Measurements from ENCODE around the gene SLC12A4. TPM values are rescaled to one million over a fixed set of nuclear protein-coding genes. Genes with fewer than 3 reads are reported as not detected.

SLC12A4 gene
- total RNA-seq, 2 experiments from 2014 or later = 15.1 to 17.7 TPM

GRCh38 chr16:67934306-67935100 is 33.9 kb downstream of the SLC12A4 start:
- Mint-ChIP-seq H3K36me3 (ENCODE audit: low read depth) (peaks cover 58% of the 10 kb centered on the region), H3K27me3 (no peaks in the 10 kb centered on the region), H3K4me1 (ENCODE audit: low read depth) (peaks cover 28% of the 10 kb centered on the region), H3K9me3 (no peaks in the 10 kb centered on the region), H3K4me3 (peak overlapping the region; percentile 98), H3K27ac (peak overlapping the region; percentile 95)
- intact Hi-C loops (cut with DNase I, micrococcal nuclease) = loop anchor here (2.0 to 5.0 kb wide), 4 partner anchors 42 to 150 kb away; partner anchors contain the start of genes PSKH1 (in 2 of the 2) and NFATC3 (in 1 of the 2)
- CTCF ChIA-PET = interaction anchor here (2.7 kb wide), 1 partner anchor 51 kb away, joined by 10 read pairs; no protein-coding TSS in a partner anchor
- Histone ChIP-seq H3K4me1 (ENCODE audit: insufficient read depth, low read length) (peaks cover 37% of the 10 kb centered on the region), H3K27me3 (ENCODE audit: control insufficient read depth in 1 of 2, insufficient read depth in 2 of 2, low read length in 2 of 2) (no peaks in the 10 kb centered on the region), H3K27ac (ENCODE audit: low read depth in 1 of 2, low read length in 2 of 2) (peak overlapping the region; percentile 74 to 84), H3K4me3 (ENCODE audit: low read length) (no peak overlapping the region), H3K9me3 (ENCODE audit: control insufficient read depth in 1 of 2, insufficient read depth in 1 of 2, low read length in 2 of 2) (no peaks in the 10 kb centered on the region), H3K36me3 (ENCODE audit: insufficient read depth, low read length) (peaks cover 43% of the 10 kb centered on the region)
- DNase-seq = peak in 1 of 14 experiments; percentile 43
- POLR2A ChIA-PET = interaction anchor here (1.0 to 3.8 kb wide), 15 partner anchors 15 to 453 kb away, joined by 3 to 44 read pairs (median 10); partner anchors contain the start of genes ACD, ATP6V0D1, CENPT and DDX28
- TF ChIP-seq CTCF (IDR thresholded peaks at IDR 0.05) = no peak
- no peak for ATAC-seq (ENCODE audit: poor library complexity)

GRCh38 chr16:67933805-67934204 is 34.6 kb downstream of the SLC12A4 start:
- ChIA-PET POLR2A (interaction anchor here (0.8 to 3.8 kb wide), 7 partner anchors 14 to 128 kb away, joined by 3 to 29 read pairs (median 5); partner anchors contain the start of genes CENPT, DDX28, DUS2 and NUTF2), CTCF (interaction anchor here (2.7 kb wide), 1 partner anchor 50 kb away, joined by 10 read pairs; no protein-coding TSS in a partner anchor)
- Mint-ChIP-seq H3K36me3 (ENCODE audit: low read depth) (peaks cover 60% of the 10 kb centered on the region), H3K27me3 (no peaks in the 10 kb centered on the region), H3K9me3 (no peaks in the 10 kb centered on the region), H3K27ac (peak overlapping the region; percentile 95), H3K4me3 (peak overlapping the region; percentile 63), H3K4me1 (ENCODE audit: low read depth) (peaks cover 22% of the 10 kb centered on the region)
- Histone ChIP-seq H3K9me3 (ENCODE audit: control insufficient read depth in 1 of 2, insufficient read depth in 1 of 2, low read length in 2 of 2) (no peaks in the 10 kb centered on the region), H3K4me3 (ENCODE audit: low read length) (no peak overlapping the region), H3K4me1 (ENCODE audit: insufficient read depth, low read length) (peaks cover 30% of the 10 kb centered on the region), H3K27me3 (ENCODE audit: control insufficient read depth in 1 of 2, insufficient read depth in 2 of 2, low read length in 2 of 2) (no peaks in the 10 kb centered on the region), H3K27ac (ENCODE audit: low read depth in 1 of 2, low read length in 2 of 2) (no peak overlapping the region), H3K36me3 (ENCODE audit: insufficient read depth, low read length) (peaks cover 50% of the 10 kb centered on the region)
- DNase-seq (no peak), ATAC-seq (ENCODE audit: poor library complexity) (no peak)
- TF ChIP-seq CTCF (IDR thresholded peaks at IDR 0.05) = no peak
- intact Hi-C loops (cut with DNase I, micrococcal nuclease) = loop anchor here in 1 of 2 experiments (2.0 kb wide), 2 partner anchors 41 to 151 kb away; partner anchors contain the start of genes NFATC3 and PSKH1

GRCh38 chr16:67932462-67932840 is 36.0 kb downstream of the SLC12A4 start:
- CTCF ChIA-PET = no interaction called here
- H3K27me3 ChIP-seq (ENCODE audit: control insufficient read depth in 1 of 2, insufficient read depth in 2 of 2, low read length in 2 of 2) = no peaks in the 10 kb centered on the region
- no peak overlapping the region for H3K27ac ChIP-seq (ENCODE audit: low read depth in 1 of 2, low read length in 2 of 2)
- intact Hi-C loops (cut with DNase I, micrococcal nuclease) = no loop called here
- Mint-ChIP-seq H3K36me3 (ENCODE audit: low read depth) (peaks cover 68% of the 10 kb centered on the region), H3K27ac (no peak overlapping the region), H3K9me3 (no peaks in the 10 kb centered on the region), H3K4me1 (ENCODE audit: low read depth) (peaks cover 30% of the 10 kb centered on the region), H3K4me3 (no peak overlapping the region), H3K27me3 (no peaks in the 10 kb centered on the region)
- POLR2A ChIA-PET = interaction anchor here (0.6 to 1.2 kb wide), 4 partner anchors 9 to 126 kb away, joined by 3 to 4 read pairs (median 3); partner anchors contain the start of genes RANBP10 and TSNAXIP1
- no peaks in the 10 kb centered on the region for H3K9me3 ChIP-seq (ENCODE audit: control insufficient read depth in 1 of 2, insufficient read depth in 1 of 2, low read length in 2 of 2)
- TF ChIP-seq CTCF (IDR thresholded peaks at IDR 0.05) = no peak
- ATAC-seq (ENCODE audit: poor library complexity) (no peak), DNase-seq (peak in 1 of 14 experiments; percentile 14)
- no peak overlapping the region for H3K4me3 ChIP-seq (ENCODE audit: low read length)
- H3K4me1 ChIP-seq (ENCODE audit: insufficient read depth, low read length) = peaks cover 35% of the 10 kb centered on the region
- H3K36me3 ChIP-seq (ENCODE audit: insufficient read depth, low read length) = peaks cover 59% of the 10 kb centered on the region
